Activated effector memory CD4-positive, alpha-beta T cell treated with anti-CD3 and anti-CD28 coated beads, Interleukin-2, amount 50 U/mL, for 16 hours (primary cell): ENCODE data around the gene CCNL1.
A peak's percentile ranks its signal among the peaks of the same experiment; 100 is the strongest.

ENCODE experiments used
- DNase-seq: peaks from one replicate; pipeline ENCODE4 v3.0.0-alpha.2; 2020

Gene CCNL1

DNA sequence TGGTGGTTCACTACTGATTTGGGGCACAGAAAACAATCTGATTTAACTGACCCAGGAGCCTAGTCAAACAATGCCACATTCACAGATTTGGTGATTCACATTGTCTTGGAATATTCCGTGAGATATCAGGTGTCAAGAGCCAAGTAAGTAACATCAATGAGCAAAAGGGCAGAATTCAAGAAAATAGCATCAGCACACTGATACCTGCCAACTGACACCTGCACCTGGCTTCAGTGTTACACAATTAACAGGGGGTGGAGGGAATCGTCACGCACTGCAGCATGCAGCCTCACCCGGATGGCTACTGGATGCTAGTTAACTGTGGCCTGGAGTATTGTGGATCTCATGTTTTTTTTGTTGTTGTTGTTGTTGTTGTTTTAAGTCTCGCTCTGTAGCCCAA is 17.6 kb downstream of the CCNL1 start:
- no peak for DNase-seq

DNA sequence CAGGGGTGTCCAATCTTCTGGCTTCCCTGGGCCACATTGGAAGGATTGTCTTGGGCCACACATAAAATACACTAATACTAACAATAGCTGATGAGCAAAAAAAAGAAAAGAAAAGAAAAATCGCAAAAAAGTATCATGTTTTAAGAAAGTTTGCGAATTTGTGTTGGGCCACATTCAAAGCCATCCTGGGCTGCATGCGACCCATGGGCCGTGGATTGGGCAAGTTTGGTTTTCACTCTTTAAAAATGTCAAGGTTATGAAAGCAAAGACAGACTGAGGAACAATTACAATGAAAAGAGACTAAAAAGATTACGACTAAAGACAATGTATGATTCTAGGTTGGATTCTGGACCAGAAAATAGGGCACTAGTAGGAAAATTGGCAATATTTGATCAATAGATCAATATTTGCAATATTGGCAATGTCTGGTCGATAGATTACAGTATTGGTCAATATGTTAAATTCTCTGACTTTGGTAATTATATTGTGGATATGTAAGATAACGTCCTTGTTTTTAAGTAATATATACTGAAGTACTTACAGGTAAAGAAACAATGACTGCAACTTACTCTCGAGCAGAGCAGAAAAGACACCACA is 19.9 kb downstream of the CCNL1 start:
- no peak for DNase-seq

DNA sequence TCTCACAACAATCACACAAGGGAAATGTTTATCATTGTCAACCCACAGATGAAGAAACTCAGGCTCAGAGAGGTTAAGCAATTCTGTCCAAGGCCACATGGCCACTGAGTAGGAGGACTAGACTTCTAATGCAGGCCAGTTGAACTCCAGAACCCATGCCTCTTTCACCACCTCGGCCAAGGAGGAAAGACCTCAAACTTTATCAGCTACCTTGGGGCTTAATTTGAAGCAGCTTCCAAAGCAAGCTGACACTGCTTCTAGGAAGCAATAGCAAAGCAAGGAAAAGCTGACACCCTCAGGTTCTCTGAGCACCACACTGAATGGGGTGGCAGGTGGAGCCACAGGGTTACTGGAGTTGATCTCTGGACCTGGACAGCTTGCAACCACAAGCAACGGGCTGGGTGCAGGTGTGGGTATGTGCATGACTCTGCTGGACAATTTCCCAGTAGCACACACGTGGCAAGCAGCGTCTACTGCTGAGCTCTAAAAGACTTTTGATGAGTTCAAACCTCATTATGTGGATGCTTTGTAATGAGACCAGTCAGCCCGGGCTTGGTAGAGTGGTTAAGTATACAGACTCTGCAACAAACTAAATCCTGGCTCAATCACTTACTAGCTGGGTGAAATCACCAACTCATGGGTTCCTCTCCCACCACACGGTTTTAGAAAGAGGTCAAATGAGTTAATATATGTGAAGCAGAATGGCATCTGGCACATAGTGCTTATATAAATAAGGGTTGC is 23.1 kb downstream of the CCNL1 start:
- no peak for DNase-seq

DNA sequence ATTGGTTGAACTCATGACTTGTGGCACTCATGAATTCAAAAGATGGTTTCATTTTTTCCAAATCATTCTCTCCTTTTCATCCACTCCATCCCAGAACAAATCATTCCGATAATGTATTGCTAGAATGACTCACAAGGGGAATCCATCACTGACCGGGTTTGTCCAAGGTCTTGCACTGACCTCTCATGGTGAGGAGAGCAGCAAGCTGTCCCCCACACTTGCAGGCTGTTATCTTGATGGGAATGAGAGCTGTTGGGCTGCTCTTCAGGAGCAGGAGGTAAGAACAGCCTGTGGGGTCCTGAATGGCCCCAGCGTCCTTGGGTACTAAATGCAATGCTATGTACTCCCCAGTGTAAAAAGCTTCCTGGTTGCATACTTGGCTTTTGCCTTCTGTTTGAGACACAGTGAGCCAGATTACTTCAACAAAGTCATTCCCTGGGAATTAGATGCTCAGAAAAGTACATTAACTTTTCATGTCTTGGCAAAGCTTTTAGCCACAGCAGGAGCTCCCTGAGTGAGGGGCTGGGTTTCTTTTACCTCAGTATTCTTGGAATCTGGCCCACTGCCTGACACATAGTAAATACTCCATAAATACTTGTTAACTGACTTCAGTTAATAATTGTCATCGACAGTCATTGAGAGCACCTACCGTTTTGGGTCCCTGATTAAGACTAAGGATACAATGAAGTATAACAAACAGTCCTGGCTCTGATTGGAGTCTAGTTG is 24.1 kb downstream of the CCNL1 start:
- no peak for DNase-seq

DNA sequence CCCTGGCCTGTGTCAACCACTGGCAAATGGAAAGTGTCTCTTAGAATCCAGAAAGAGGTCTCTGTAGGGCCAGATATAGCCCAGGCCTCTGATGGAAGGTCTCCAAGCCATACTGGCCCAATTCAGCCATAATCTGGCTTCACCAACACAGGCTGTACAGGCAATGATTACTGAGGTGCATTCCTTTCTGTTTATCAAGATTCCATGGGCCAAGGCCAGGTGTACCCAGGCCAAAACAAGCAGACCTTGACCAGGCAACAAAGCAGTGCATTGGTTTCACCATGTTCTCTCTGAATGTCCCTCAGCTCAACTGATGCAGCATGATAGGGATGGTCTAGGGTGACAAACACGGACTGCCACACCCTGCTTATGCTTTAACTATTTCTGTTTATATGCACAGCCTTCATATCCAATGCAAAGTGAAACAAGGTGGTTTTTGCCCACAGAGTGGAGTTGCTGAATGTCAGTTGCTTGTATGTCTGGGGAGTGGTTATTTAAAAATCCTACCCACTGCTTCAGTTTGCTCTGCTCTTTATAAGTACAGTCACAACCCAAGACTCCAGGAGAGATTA is 25.2 kb downstream of the CCNL1 start:
- DNase-seq = no peak

DNA sequence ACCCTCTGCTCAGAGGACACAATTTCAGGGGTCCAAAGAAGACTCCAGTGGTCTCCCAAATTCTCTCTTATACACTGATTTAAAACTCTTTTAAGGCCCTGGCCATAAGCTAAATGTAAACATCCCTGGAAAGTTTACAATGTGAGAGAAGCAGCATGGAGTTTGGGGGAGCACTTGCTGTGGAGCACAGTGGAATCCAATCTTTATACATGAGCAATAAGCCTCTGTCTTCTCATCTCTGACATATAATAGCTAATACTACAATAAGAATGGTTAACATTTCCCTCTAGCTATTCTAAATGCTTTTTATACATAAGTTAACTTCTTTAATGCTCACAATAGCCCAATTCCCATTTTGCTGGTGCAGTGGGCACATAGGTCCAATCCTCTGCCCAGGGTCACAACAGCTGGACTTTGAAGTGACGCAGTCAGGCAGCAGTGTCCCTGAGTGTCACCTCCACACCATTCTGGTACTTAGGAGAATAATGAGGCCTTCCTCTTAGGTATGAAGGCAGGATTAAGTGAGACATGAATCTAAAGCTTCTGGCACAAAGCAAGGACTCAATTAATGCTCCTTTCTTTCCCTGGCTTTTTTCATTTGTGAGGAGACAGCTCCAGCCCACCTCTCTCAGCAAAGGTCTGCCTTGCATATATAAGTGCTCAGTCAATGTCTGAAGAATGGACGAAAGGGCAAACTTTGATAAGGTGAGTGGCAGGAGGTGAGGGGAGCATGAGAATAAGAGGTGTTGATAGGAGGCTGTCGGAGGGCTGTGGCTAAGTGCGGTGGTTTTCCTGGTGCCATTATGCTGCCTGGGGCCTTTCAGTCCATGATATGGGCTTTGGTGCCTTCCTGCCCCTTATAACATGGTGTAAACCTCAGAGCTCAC is 26.3 kb downstream of the CCNL1 start:
- DNase-seq = no peak

DNA sequence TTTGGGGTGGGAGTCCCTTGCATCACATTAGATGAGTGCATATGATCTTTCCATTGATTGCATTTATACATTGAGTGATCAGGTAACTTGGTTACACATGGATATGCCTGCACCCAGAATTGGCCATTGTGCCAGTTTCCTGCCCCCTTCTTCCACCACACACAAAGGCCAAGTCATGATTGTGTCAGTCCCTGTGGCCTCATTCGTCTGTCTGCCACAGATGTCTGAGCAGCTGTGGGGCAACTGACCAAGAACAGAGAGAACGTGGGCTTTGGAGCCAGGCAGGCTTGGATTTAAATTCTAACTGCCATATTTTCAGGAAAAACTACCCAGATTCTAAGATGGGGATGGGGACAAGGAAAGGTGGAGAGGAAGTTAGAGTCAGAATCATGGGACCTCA is 27.0 kb downstream of the CCNL1 start:
- no peak for DNase-seq

DNA sequence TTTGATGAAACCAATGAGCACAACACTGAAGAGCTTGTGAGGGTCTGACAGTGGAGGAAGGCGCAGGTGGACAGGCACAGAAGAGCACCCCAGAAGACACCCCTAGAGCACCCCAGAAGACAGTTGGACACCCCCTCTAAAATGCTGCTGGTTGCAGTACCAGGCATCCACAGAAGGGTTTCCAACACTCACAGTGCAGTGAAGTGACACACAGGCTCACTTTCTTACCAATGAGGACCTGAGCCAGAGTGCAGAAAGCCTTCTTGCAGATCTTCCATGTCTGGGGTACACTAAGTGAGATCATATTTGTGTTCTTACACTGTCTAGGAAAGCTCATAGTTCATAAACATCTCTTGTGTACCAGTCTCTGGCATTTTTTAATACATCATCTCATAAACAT is 27.6 kb downstream of the CCNL1 start:
- DNase-seq = no peak

DNA sequence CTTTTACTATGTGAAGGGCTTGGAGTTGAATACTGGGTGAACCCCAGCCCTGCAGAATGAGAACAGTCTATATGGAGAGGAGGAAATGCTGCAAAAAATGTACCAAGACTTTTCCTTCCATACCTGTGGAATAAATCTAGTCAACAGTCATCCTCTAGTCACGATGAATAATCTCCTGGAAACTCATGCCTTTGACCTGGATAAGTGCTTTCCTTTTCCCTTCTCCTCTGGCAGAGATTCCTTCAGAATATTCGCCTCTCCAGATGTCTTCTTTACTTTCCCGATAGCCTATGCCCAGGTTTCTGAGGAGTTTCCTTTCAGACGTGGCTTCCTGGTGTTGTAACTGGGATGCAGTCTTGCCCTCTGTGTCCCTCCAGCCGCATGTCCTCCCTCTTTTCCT is 28.1 kb downstream of the CCNL1 start:
- no peak for DNase-seq

DNA sequence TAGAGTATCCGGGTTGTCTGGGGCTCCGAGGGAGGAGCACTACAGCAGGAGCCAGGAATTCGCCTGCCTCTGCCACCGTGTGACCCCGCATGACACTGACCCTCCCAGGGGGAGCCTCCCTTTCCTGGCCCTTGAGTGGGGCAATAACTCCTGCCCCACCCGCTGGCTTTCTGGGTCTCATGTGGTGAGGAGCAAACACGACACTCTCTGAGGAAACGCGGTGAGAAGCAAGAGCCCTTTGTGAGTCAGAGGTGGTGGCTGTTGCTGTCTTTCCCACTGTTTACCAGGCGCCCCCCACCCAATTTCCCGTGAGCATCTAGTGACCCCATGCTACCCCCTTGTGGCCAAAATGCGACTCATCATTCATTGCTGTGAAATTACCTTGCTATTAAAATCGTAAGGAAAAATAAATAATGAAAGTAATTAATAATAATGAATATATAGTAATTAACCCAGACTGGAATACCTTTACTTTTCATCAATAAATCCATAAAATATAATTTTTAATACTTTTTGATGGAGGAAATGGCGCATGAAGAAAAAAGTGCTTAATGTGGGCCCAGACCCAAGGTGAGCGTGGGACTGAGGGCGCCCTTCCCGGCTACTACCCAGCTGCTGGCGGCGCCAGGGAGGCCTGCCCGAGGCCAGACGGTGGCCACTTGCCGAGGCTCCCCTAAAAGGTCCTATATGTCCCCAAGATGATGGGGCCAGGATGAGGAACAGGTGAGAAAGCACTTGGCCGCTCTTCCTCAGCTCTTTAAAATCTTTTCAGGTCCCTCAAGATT is 29.3 kb downstream of the CCNL1 start:
- DNase-seq = peak; percentile 88

DNA sequence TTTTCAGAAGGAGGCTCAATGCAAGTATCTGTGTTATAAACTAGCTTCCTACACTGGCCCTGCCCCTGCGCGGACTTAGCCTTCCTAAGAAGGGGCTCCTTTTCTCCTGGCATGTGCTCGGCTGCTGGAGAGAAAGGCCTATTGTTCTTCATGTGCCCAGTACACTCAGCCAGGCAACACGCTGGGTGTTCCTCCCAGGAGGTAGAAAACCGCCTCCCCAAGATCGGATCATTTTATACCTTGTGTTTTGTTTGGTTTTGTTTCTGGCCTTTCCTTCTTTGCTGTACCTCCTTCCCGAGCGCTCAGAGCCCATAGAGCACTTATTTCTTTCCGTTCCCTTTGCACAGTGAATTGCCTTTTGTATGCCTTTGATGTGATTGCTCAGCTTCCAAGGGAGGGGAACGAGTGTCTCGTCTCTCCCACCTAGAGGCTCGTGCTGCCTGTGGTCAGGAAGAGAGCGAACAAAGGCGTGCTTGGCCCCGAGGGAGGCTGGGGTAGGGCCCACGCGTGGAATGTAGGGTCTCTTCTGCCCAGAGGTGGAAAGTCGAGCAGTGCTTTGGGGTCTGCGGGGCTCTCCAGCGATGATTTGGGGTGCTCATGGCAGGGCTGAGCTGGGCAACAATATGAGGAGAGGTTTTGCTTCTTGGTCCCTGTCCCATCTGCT is 30.0 kb downstream of the CCNL1 start:
- DNase-seq = peak; percentile 74

DNA sequence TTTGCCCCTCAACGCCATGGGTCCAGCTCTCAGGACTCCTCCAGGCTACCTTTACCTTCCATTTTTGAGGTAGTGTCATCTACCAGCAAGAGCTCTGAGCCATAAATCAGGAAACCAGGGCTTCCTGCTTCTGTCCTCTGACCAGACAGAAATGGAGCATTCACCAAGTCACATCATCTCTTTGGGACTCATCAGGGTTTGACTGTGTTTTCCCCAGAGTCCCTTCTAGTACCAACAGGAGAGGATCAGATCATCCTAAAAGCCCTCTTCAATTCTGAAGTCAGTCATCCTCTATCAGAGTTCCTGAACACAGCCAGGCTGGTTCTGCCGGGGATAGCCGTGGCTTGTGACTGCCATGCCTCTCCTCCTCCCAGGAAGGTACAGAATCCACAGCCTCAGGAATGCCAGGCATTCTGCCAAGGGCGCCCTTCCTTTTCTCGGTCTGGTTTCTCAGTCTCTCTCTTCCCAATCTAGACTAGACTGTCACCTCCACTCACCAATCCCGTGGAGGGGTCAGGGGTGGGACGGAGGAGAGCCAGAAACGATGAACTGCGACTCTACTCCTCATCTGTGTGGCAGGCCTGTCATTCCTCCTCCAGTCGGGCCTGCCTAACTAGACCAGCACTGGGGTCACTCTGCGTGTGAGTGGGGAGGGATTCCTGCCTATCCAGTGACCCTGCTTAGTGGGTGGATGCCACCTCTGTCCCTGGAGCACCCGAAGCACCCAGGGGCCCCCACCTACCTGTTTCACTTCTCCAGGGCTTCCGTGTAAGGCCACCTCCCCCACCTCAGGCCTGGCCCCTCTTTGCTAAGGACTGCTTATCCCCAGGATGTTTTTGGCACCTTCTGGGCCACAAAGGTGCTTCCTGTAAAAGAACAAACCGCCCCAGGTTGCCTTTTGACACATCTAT is 30.9 kb downstream of the CCNL1 start:
- peak; percentile 74 for DNase-seq

DNA sequence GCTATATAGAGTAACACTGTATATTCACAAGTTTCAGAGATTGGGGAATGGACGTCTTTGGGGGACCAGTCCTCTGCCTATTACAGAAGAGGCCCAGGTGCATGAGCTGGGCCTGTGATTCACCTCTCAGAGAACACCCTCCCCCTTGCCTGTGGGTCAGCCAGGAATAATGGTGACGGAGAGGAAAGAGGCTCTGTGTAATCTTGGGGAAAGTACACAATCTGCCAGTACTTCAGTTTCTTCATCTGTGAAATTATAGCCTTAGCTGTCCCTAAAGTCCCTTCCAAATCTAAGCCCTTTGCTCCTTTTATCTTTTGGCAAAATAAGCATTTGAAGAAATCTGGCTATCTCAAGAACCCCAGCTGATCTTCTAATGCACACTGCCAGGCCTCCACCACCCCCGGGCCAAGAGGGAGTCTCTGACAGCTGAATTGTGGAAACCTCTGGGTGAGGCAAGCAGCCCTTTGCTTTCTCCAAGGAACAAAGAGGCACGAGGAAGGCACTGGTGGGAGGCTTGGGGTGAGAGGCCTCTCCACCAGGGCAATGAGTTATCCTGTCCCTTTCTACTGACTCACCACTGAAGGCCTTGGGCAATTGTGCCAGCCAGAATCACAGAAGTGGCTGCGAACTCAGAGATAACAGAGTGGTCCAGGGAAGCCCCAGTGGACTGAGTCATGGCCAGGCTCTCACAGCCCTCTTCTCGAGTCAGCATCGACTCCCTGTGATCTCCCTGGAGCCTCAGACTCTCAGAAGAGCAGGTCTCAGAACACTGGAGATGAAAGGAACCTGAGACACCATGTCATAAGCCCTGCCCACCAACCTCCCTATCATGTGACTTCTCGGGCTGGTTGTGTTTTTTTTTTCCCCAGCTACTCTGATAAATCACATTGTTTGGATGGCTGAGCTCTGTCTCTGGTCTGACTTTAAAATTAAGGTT is 31.8 kb downstream of the CCNL1 start:
- peak; percentile 87 for DNase-seq

DNA sequence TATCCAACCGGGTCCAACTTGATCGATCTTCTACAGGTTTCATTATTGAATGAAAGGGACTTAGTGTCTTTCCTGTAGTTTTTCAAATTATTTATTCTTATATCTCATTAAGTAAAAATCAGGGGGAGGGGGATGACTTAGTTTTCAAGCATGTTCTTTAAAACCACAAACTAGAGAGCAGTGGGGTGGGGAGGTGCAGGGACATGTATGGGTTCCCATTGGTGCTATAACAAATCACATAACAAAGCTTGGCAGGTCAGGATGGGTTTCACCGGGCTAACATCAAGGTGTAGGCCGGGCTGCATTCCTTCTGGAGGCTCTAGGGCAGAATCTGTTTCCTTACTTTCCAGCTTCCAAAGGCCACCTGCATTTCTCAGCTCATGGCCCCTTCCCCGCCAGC is 32.7 kb downstream of the CCNL1 start:
- no peak for DNase-seq

DNA sequence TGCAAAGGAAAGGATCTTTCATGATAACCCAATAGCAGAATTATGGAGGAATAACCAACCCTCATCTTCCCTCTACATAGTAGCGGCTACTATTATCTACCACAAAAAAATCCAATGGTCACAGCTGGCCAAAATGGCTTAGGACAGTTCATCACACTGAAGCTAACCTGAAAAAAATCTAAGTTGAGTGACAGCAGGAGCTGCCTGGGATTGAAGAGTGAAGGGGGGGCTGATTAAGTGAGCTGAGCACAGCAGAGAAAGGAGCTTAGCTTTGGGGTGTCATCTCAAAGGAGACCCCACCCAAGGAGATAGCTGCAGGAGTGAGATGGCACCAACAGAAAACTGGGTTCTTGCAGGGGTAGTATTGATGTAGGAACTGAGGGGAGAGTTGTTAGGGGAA is 33.6 kb downstream of the CCNL1 start:
- DNase-seq = no peak

DNA sequence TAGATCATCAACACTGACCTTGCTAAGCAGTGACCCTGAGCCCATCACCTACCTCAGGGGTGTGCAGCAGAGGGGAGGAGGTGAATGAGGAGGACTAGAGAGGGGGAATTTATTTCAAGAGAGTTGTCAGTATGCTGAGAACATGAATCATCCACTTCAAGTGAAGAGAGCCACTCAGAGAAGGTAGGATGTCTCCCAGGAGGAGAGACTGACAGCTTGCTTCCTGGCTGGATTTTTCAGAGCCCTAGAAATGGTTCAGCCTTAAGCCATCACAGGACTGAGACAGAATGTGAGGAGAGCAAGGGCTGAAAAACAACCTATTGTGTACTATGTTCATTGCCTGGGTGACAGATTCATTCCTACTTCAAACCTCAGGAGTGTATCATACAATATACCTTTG is 34.8 kb downstream of the CCNL1 start:
- DNase-seq = no peak

DNA sequence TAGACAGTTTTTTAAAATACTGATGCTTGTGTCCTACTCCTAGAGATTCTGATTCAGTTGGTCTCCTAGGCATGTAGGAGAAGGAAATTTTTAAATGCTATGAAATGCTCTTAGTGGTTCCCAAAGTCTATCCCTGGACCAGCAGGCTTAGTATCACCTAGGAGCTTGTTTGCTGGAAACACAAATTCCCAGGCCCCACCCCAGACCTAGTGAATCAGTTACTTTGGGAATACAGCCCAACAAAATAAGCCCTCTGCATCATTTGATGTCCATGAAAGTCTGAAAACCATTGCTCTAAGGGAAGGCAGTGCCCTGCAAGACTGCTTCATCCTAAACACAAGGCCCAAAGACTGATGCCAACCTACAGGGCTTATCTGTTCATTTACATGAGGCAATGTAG is 36.3 kb downstream of the CCNL1 start:
- no peak for DNase-seq

DNA sequence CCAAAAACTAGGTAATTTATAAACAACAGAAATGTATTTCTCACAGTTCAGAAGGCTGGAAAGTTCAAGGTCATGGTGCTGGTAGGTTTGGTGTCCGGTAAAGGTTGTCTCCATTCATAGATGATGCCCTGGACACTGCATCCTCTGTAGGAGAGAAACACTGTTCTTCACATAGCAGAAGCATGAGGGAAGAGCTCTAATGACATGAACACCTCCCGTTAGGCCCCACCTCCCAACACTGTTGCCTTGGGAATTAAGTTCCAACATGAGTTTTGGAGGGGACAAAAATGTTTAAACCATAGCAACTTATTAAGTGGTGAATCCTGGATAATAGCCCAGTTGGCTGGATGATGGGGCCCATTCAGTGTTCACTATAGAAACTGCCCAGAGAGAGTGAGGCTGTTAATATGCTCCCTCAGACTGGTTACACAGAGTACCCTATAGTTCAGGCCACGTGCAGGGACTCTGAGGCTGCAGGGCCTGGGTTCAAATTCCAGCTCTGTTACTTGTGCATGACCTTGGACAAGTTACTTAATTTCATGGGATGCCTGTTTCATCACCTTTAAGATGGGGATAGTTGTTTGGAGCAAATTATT is 37.0 kb downstream of the CCNL1 start:
- DNase-seq = no peak

DNA sequence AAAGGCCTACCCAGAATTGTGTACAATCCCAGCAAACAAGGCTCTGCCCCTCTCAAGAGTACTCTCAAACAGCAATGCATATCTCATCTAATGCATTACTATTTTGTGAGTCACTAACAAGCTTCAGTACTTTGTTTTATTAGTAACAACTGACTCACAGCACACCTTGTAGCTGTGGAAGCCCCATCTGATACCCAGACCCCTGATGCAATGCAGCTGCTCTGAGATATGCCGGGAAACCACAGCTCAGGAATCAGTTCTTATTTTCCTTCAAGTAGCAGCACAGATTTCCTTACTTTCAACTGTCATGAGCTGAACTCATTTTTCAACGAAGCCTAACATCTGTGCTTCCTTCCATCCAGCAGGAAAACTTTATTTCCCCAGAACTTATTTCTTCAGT is 37.8 kb downstream of the CCNL1 start:
- no peak for DNase-seq
